ENCODE data around the gene PTCD1.
"Not testable (repeated sequence)": the region's sequence is repeated elsewhere in the genome, so short reads cannot be mapped to it uniquely, and the experiment has no call there.

Gene PTCD1

DNA sequence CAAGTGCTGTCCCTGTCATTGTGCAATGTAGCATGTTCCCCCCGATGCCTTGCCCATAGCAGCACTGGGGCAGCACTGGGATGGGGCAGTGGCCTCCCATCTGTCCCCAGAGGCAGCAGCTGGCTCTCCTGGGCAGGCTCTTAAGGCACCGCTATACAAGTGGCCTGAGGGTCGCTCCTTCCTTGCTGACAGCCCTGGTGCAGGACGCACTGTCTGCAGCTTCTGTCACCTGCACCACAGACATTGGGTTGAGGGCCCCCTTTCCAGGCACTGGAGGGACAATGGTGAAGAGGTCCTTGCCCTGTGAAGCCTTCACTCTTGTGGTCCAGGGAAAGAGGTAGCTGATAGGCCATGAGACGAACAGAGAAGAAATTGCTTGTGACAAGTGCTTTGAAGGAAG is 10.7 kb upstream of the PTCD1 start:
- DNase-seq, result no peak

DNA sequence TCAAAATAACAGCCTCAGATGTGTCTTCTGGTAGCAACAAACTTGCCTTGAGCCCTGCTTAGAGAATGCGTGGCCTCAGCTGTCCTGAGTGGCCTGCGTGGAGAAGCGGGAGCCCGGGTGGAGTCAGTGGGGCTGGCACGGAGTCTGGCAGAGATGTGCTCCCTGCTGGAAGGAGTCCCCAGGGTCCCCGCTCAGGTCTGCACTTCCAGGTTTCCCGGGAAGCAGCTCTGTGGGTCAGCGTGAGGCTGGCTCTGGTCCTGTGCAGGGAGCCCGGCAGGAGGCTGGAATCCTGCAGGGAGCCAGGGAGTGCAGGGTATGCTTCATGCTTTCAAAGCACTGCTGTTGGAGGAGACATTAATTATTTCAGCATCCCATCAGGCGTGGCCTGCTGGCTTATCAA is 10.3 kb upstream of the PTCD1 start:
- no peak for DNase-seq

GRCh38 chr7:99447943-99448342 is 9.3 kb upstream of the PTCD1 start:
- no peak for DNase-seq

GRCh38 chr7:99446096-99446495 is 7.5 kb upstream of the PTCD1 start:
- no peak for DNase-seq

DNA sequence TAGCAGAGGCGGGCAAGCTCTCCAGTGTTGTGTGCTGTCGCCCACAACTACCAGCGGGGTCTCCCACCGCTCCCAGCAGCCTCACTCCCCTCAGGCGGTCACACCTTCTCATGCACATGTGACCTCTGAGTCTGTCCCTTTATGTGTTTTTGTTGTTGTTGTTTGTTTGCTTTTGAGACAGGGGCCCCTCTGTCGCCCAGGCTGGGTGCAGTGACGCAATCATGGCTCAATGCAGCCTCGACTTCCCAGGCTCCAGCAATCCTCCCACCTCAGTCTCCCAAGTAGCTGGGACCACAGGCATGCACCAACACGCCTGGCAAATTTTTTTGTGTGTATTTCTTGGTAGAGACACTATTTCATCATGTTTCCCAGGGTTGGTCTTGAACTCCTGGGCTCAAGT is 1.6 kb upstream of the PTCD1 start:
- DNase-seq, result no peak

DNA sequence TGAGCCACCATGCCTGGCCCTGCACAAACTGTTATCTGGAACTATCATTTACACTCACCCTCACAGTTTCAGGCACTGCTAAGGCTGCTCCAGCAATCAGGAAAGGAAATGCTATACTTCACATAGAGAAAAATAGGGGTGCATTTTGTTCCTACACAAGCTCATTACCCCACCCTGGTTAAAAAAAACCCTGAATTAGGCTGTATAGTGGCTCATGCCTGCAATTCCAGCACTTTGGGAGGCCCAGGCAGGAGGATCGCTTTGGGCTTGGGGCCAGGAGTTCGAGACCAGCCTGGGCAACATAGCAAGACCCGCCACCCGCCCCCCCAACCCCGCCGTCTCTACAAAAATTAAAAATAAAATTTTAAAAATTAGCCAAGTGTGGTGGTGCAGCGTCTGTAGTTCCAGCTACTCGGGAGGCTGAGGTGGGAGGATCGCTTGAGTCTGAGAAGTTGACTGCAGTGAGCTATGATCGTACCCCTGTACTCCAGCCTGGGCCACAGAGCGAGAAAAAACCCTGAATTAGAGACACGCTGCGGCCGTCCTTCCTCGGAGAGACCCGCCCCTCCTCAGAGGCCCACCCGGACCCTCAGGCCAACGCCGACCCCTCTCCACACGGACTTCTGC is 539 bp downstream of the PTCD1 start:
- DNase-seq, result no peak

- no peak for DNase-seq
Measured at GRCh38 chr7:99433158-99433557, 5.4 kb downstream of the PTCD1 start.

GRCh38 chr7:99431756-99432540 is 6.7 kb downstream of the PTCD1 start:
- not testable (repeated sequence) for DNase-seq

- DNase-seq, result no peak
Measured at GRCh38 chr7:99429756-99430155, 8.8 kb downstream of the PTCD1 start.

DNA sequence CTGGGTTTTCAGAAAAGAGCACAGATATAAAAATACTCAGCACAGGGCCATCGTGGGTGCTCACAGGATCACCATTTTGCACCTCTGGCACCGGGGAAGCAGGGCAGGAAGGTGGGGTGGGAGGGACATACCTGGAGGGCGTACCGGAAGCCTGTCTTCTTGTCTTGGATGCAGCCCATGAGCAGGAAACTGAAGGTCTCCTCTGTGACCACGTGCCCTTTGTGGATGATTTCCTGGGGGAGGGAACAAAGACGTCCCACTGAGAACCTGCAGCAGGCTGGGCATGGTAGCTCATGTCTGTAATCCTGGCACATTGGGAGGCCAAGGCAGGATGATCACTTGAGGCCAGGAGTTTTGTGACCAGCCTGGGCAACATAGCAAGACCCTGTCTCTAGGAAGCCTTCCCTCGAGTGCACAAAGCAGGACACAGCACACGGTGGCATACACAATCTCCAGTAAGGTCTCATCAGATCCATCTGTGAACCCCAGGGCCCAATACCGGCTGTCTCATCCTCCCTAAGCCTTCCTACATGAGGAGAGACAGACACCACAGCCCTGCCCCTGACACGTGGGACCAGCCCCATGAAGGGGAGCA is 9.5 kb downstream of the PTCD1 start:
- peak; percentile 67 for DNase-seq

DNA sequence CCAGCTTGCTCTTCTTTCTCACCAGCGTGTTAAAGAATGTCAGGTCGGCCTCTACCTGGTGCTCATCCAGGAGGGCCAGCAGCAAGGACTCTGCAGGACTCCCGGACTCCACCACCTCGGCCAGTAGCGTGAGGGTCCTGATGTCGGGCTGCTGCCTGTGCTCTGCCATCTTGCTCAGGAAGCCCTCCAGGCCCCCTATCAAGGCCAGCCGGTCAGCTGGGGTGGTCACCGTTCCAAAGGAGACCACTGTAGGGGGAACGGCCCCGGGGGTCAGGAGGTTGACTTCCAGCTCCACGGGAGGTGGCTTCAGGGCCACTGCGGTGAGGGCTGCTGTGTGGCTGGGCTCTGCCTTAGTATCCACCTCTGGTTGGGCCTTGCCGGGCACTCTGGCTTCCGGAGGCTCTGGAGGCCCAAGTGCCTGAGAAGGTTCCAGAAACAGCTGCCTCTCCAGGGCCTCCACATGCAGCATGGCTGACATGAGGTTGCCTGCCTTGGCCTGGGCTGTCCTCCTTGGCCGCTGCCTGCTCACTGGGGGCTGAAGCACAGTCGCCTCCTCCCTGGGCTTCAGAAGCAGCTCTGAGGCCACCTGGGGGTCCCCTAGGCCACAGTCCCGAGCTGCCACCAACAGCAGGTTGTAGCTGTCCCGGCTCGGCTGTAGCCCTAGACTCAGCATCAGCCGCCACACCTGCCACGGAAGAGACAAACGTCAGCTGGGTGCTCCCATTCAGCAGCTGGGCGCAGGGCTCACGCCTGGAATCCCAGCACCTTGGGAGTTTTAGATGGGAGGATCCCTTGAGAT is 13.5 kb downstream of the PTCD1 start:
- no peak for DNase-seq

- peak; percentile 91 for DNase-seq
Measured at GRCh38 chr7:99422625-99423024, 16.0 kb downstream of the PTCD1 start.

DNA sequence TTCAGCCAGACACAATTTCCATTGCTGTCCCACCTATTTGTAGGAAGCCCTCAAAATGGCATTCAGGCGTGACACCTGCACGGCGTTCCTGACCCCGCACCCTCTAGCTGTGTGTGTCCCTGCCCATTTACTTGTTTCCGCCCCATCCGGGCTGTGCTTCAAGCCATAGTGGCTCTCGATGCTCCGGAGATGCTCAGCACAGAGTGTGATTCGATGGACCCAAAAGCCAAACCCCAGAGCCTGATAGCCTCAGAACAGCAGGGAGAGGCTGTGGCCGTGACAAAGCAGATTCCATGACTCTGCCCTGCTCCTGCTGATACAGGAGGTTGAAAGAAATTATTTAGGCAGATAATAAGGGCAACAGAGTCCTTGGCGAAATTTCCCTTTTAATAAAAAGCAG is 16.4 kb downstream of the PTCD1 start:
- DNase-seq, result peak; percentile 79

GRCh38 chr7:99420986-99421385 is 17.6 kb downstream of the PTCD1 start:
- no peak for DNase-seq

- no peak for DNase-seq
Measured at GRCh38 chr7:99420213-99420612, 18.4 kb downstream of the PTCD1 start.

GRCh38 chr7:99419323-99420021 is 19.1 kb downstream of the PTCD1 start:
- DNase-seq, result no peak

DNA sequence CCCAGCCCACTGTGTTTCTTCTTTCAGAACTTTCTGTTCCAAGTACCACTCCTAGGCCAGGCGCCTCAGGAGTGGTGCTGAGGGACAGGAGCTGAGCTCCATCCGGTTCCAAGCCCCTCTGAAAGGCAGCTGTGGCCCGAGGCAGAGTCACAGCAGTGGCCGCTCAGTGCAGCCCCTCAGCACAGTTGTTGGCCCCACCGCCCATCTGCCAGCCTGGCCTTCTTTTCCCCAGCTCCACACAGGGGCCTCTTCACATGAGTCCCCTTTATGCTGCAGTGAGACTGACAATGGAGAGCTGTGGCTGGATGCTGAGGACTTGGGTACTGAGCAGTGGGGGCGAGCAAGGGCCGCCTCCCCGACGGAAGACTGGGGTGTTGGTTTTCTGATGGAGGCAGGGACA is 20.3 kb downstream of the PTCD1 start:
- no peak for DNase-seq

DNA sequence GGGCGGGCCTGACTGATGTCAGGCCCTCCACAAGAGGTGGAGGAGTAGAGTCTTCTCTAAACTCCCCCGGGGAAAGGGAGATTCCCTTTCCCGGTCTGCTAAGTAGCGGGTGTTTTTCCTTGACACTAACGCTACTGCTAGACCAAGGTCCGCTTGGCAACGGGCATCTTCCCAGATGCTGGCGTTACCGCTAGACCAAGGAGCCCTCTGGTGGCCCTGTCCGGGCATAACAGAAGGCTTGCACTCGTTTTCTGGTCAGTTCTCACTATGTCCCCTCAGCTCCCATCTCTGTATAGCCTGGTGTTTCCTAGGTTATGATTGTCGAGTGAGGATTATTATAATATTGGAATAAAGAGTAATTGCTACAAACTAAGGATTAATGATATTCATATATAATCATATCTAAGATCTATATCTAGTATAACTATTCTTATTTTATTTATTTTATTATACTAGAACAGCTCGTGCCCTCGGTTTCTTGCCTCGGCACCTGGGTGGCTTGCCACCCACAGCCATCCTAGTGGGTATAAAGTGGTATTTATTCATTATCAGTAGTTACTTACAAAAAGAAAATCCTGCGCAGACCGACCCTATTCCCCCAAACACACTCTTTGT is 23.0 kb downstream of the PTCD1 start:
- DNase-seq, result not testable (repeated sequence)

DNA sequence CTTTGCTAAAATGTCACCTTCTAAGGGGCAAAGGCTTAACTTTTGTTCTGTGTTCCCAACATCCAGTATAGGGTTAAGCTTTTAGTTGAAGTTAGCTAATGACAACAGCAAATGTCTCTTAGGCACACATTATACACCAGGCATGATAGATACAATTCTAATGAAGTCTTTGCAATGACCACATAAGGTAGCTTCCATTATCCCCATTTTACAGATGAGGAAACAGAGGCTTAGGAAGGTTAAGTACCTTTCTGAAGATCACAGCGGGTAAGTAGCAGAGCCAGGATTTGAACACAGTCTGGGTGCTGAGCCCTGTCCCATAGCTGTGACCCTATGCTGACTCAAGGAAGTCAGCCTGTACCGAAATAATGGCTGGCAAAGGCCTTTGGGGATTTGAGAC is 28.0 kb downstream of the PTCD1 start:
- DNase-seq, result no peak

DNA sequence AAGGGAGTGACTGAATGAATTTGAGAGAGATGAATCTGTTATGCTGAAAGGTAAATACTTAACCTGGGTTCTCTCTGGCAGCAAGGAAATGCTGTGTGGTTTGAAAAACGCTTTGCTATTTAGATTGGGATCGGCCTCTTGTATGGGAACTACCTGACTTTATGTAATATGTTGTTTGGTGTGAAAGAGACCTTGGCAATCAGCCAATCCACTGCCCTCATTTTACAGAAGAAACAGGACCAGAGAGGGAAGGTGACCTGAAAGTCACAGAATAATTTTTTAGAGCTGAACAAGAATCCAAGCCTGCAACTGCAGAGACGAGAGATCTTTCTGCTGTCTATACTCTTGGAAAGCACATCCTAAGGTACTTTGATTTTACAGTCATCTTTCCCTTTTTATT is 28.8 kb downstream of the PTCD1 start:
- DNase-seq, result no peak

DNA sequence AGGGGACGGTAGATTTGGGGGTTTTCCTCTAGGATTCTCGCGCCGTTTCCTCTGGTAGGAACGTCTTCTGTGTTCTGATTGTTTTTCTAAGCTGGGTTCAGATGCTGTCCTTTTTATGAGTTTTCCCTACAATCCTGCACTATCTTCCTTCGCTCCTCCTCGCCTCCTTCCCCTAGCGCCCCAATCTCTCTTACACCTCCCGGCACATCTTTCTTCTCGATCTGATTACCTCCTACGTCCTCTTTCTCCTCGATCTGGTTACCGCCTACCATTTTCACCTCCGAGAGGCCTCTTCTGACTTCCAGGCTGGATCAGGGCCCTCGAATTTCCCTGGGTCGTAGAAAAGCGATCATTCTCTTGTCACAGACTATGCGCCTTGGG is 29.4 kb downstream of the PTCD1 start:
- no peak for DNase-seq

DNA sequence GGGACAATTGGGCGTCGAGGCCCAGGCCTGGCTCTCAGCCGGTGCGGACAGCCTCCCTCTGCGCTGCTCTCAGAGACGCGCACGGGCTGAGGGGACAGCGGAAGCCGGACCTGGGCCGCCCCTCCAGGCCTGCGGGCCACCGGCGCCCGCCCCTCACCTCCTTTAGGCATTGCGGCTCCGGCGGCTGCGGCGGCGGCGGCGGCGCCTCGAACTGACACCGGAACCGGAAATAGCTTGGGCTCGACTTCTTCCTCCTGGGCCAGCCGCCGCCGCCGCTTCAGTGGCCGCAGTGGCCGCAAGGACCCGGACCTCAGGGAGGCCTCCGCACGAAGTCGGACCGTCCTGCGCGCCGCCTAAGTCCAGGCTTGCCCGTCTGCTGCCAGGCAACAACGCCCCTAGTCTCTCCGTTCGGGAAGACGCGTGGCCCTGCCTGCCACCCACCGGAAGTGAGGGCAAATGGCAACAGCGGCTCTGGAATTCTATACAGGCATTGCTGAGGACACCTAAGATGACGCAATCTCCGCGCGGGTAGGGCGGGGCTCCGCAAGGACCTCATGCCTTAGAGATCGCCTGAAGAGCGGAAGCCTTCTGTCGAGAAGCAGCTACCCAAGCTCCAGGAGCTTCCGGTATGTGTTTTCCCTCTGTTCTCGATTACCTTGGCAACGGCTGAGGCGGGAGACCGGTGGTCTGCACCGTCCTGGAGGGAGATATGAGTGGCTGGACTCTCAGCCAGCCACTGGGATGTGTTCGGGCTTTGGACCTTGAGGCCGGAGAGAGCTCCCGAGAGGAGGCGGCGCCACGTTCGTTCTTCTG is 30.0 kb downstream of the PTCD1 start, which contains the start of the genes BUD31 and PDAP1:
BUD31 (plus strand) TSS at position 591 of the 813 bp plus-strand sequence. CDS start 2,124 bp downstream, outside the sequence.
PDAP1 (minus strand) TSS at position 219 of the 813 bp plus-strand sequence; CDS start at position 170, 49 bp downstream.
- DNase-seq, result peak; percentile 94

All from NCI-H146 (cell line).